K562 (cell line): Measurements from ENCODE around the gene ARL8A. TPM values are rescaled to one million over a fixed set of nuclear protein-coding genes. Genes with fewer than 3 reads are reported as not detected.

ENCODE experiments used
- AFF1 ChIP-seq, 2 experiments: fragments of 450-650 bp; IDR thresholded peaks; 2 replicates each; pipeline ENCODE4 v1.6.1; 2018; ENCODE audit warnings: mild to moderate bottlenecking in 2 of 2, low read depth in 1 of 2; ENCODE audit not compliant: partially characterized antibody in 2 of 2
- CREM ChIP-seq: IDR thresholded peaks from 2 replicates; pipeline ENCODE4 v1.6.1; 2014; ENCODE audit warnings: antibody characterized with exemption, low read depth
- ESRRA ChIP-seq: fragments of 450-650 bp; IDR thresholded peaks from 2 replicates; pipeline ENCODE4 v1.6.1; 2014; ENCODE audit warnings: low read depth, mild to moderate bottlenecking, moderate library complexity, borderline replicate concordance
- HDAC2 ChIP-seq: fragments of 450-650 bp; IDR thresholded peaks from 2 replicates; pipeline ENCODE4 v1.6.1; 2016; ENCODE audit warnings: mild to moderate bottlenecking
- MAFF ChIP-seq: IDR thresholded peaks from 2 replicates; pipeline ENCODE4 v1.6.1; 2012; ENCODE audit warnings: low read length, improper control_type of control experiment
- MAFG ChIP-seq: fragments of 450-650 bp; conservative IDR thresholded peaks from 2 replicates; pipeline ENCODE4 v1.6.1; 2016; ENCODE audit warnings: missing genetic modification characterization, missing compliant biosample characterization
- MCM3 ChIP-seq: fragments of 450-650 bp; IDR thresholded peaks from 2 replicates; pipeline ENCODE4 v1.6.1; 2016
- MTA3 ChIP-seq: fragments of 450-650 bp; formaldehyde crosslinking; IDR thresholded peaks from 2 replicates; pipeline ENCODE4 v1.6.1; 2017; ENCODE audit warnings: mild to moderate bottlenecking, borderline replicate concordance
- NCOR1 ChIP-seq: fragments of 450-650 bp; IDR thresholded peaks from 2 replicates; pipeline ENCODE4 v1.6.1; 2016; ENCODE audit warnings: mild to moderate bottlenecking, moderate library complexity
- POLR2B ChIP-seq: fragments of 450-650 bp; IDR thresholded peaks from 2 replicates; pipeline ENCODE4 v1.6.1; 2018; ENCODE audit warnings: low read depth; ENCODE audit not compliant: partially characterized antibody
- TFAM ChIP-seq: fragments of 250-450 bp; sonication (Bioruptor Pico); conservative IDR thresholded peaks from 2 replicates; pipeline ENCODE4 v1.5.0; 2021; ENCODE audit warnings: mild to moderate bottlenecking, moderate library complexity
- ZBTB26 ChIP-seq: fragments of 450-650 bp; formaldehyde crosslinking; IDR thresholded peaks from 2 replicates; pipeline ENCODE4 v1.4.0; 2022; ENCODE audit warnings: missing genetic modification characterization
- ZNF318 ChIP-seq, 2 experiments: fragments of 450-650 bp; IDR thresholded peaks; 2 replicates each; pipeline ENCODE4 v1.6.1; 2016; ENCODE audit warnings: mild to moderate bottlenecking in 2 of 2, borderline replicate concordance in 1 of 2, low read depth in 1 of 2, moderate library complexity in 1 of 2
- polyA plus RNA-seq, 8 experiments: library from polyadenylated mRNA; depleted of rRNA in 4 of 8; stranded (reverse) in 5 of 8; unstranded in 3 of 8; fragments of >200 nt; fragmentation: Nextera tagmentation in 2 of 8; fragmentation: Illumina TruSeq in 1 of 8; extraction: Ambion mirVana in 2 of 8; extraction: Trizol in 1 of 8; gene quantifications; 2 replicates each; pipeline versions ENCODE4 v1.2.1 to v1.2.3, GENCODE V29; 2011 to 2014; ENCODE audit warnings: inconsistent platforms in 1 of 8, missing spikeins in 1 of 8
- total RNA-seq, 7 experiments: library from RNA; depleted of rRNA in 6 of 7; stranded (reverse); fragments of >200 nt in 6 of 7; fragmentation: Illumina TruSeq in 2 of 7; extraction: Trizol in 2 of 7; gene quantifications; 2 replicates each; pipeline versions ENCODE4 v1.2.1 to v1.2.3, GENCODE V29; 2011 to 2021; ENCODE audit warnings: low replicate concordance in 1 of 7

The ARL8A gene
- total and polyA plus RNA-seq, 9 of the 15 experiments (the other 6 are each of a cell fraction or from before 2014, with no cell fraction given): 0.17 to 27.3 (median 15.6) TPM

- peak in 1 of 2 experiments; percentile 19 for TF ChIP-seq AFF1 (IDR thresholded peaks at IDR 0.05; ENCODE audit: low read depth in 1 of 2, partially characterized antibody in 2 of 2)
- TF ChIP-seq POLR2B: no peak
- no peak for TF ChIP-seq NCOR1
- TF ChIP-seq MAFG: no peak
- TF ChIP-seq HDAC2: peak; percentile 83; the same call in 1 of the 2 replicates
- TF ChIP-seq ZNF318 (IDR thresholded peaks at IDR 0.05; ENCODE audit: borderline replicate concordance in 1 of 2, low read depth in 1 of 2): no peak
- TF ChIP-seq ESRRA: peak; percentile 24; the same call in 1 of the 2 replicates
- no peak; the same call in 1 of the 2 replicates for TF ChIP-seq MTA3
- no peak for TF ChIP-seq MCM3
- TF ChIP-seq CREM: peak; percentile 92
- no peak for TF ChIP-seq MAFF
- no peak for TF ChIP-seq ZBTB26 (CRISPR knock-in tag)
- no peak for TF ChIP-seq TFAM
These were observed 38.8 kb downstream of the ARL8A start (continued) for GRCh38 chr1:202105571-202106339.
